ENCODE measurements around the gene TAF7. TPM values are rescaled to one million over a fixed set of nuclear protein-coding genes. Genes with fewer than 3 reads are reported as not detected.

Gene TAF7
- total RNA-seq, 1 experiment from 2014 or later, result 90.3 TPM

DNA sequence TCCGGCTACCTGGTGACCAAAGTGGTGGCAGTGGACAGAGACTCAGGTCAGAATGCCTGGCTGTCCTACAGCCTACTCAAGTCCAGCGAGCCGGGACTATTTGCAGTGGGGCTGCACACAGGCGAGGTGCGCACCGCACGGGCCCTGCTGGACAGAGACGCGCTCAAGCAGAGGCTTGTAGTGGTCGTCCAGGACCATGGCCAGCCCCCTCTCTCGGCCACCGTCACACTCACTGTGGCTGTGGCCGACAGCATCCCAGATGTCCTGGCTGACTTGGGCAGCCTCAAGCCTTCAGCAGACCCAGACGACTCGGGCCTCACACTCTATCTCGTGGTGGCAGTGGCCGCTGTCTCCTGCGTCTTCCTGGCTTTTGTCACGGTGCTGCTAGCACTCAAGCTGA lies 36.4 kb upstream of the TAF7 start:
- Histone ChIP-seq H3K4me2 (ENCODE audit: insufficient read depth, insufficient read length, low read length) (no peak overlapping the region), H3K79me1 (ENCODE audit: insufficient read depth, low read depth, low read length, poor library complexity, severe bottlenecking) (no peaks in the 10 kb centered on the region), H3K23me2 (ENCODE audit: insufficient read length, low read depth, low read length, poor library complexity, severe bottlenecking) (no peaks in the 10 kb centered on the region), H2BK5ac (ENCODE audit: insufficient read length, low read length) (no peak overlapping the region), H4K8ac (replicated peaks; ENCODE audit: insufficient read length, low read depth, low read length) (no peak overlapping the region), H3K27me3 (ENCODE audit: insufficient read depth, low read length) (no peaks in the 10 kb centered on the region), H3K9ac (ENCODE audit: extremely low read depth, insufficient read length, low read length) (no peak overlapping the region), H3K79me2 (ENCODE audit: insufficient read depth, low read length) (no peaks in the 10 kb centered on the region), H3K9me3 (ENCODE audit: control insufficient read depth, low read depth, low read length) (peaks cover 29% of the 10 kb centered on the region), H2BK12ac (ENCODE audit: insufficient read length, low read depth, low read length) (no peak overlapping the region), H4K91ac (ENCODE audit: insufficient read length, low read depth, low read length) (no peak overlapping the region), H2BK120ac (ENCODE audit: low read depth, low read length, poor library complexity, severe bottlenecking) (no peak overlapping the region), H3K18ac (ENCODE audit: insufficient read length, low read depth, low read length) (no peak overlapping the region), H3K4me1 (ENCODE audit: insufficient read depth, low read length) (no peaks in the 10 kb centered on the region), H3T11ph (ENCODE audit: low read length) (no peak overlapping the region), H4K20me1 (ENCODE audit: control insufficient read depth, insufficient read depth, insufficient read length) (no peaks in the 10 kb centered on the region), H2BK15ac (ENCODE audit: low read depth, low read length) (no peak overlapping the region), H2BK20ac (ENCODE audit: low read depth, low read length, poor library complexity, severe bottlenecking) (no peak overlapping the region), H4K5ac (ENCODE audit: insufficient read length, low read depth, low read length) (no peak overlapping the region), H3K56ac (ENCODE audit: insufficient read length, low read depth, low read length) (no peak overlapping the region), H3K23ac (ENCODE audit: insufficient read length, low read depth, low read length) (no peak overlapping the region), H3K27ac (ENCODE audit: insufficient read length, low read depth, low read length) (no peak overlapping the region), H3K4ac (ENCODE audit: low read depth, low read length) (no peak overlapping the region), H3K14ac (ENCODE audit: insufficient read depth, low read length) (no peak overlapping the region), H2AFZ (ENCODE audit: low read length) (no peak overlapping the region), H2AK5ac (ENCODE audit: insufficient read length, low read length) (no peak overlapping the region)
- no peak overlapping the region for H3K4me3 Mint-ChIP-seq
- peaks cover 61 to 64% of the 10 kb centered on the region in 2 experiments for H3K9me3 Mint-ChIP-seq
- no peak overlapping the region for H3K27ac Mint-ChIP-seq
- no peak for DNase-seq
- WGBS (ENCODE audit: extremely low coverage, insufficient read length, low lambda C conversion rate), result no CpG with 5 or more reads among the region's 19 CpGs
- TF ChIP-seq, protein P1, sequence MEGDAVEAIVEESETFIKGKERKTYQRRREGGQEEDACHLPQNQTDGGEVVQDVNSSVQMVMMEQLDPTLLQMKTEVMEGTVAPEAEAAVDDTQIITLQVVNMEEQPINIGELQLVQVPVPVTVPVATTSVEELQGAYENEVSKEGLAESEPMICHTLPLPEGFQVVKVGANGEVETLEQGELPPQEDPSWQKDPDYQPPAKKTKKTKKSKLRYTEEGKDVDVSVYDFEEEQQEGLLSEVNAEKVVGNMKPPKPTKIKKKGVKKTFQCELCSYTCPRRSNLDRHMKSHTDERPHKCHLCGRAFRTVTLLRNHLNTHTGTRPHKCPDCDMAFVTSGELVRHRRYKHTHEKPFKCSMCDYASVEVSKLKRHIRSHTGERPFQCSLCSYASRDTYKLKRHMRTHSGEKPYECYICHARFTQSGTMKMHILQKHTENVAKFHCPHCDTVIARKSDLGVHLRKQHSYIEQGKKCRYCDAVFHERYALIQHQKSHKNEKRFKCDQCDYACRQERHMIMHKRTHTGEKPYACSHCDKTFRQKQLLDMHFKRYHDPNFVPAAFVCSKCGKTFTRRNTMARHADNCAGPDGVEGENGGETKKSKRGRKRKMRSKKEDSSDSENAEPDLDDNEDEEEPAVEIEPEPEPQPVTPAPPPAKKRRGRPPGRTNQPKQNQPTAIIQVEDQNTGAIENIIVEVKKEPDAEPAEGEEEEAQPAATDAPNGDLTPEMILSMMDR (conservative IDR thresholded peaks at IDR 0.05), result no peak
- H3K4me1 Mint-ChIP-seq, result peaks cover 2 to 3% of the 10 kb centered on the region in 2 experiments; a peak in 2 of 4 replicates
- peaks cover 3% of the 10 kb centered on the region for H3K27me3 Mint-ChIP-seq (ENCODE audit: low read depth)
- peaks cover 29 to 68% (median 50%) of the 10 kb centered on the region in 3 experiments for H3K36me3 Mint-ChIP-seq (ENCODE audit: insufficient read depth in 1 of 3, low read depth in 3 of 3)

Measured in H9 (cell line).